GM12878 (cell line): Measurements from ENCODE around the gene UBAP1.

Source experiments
- CBX5 ChIP-seq: sonication (generic); IDR thresholded peaks from 2 replicates; pipeline ENCODE4 v1.6.1; 2016; ENCODE audit warnings: low read depth, moderate library complexity, mild to moderate bottlenecking, inconsistent platforms
- CHD1 ChIP-seq: IDR thresholded peaks from 2 replicates; pipeline ENCODE4 v1.6.1; 2012; ENCODE audit warnings: low read depth, low read length, improper control_type of control experiment
- CHD2 ChIP-seq: IDR thresholded peaks from 2 replicates; pipeline ENCODE4 v1.6.1; 2011; ENCODE audit warnings: low read depth, low read length, improper control_type of control experiment, borderline replicate concordance
- CREB1 ChIP-seq: IDR thresholded peaks from 2 replicates; pipeline ENCODE4 v1.6.1; 2012; ENCODE audit warnings: low read depth, mild to moderate bottlenecking, inconsistent platforms
- EED ChIP-seq: sonication (generic); IDR thresholded peaks from 2 replicates; pipeline ENCODE4 v1.6.1; 2016; ENCODE audit warnings: antibody characterized with exemption, low read depth
- EP300 ChIP-seq, 2 experiments: fragments of 150-350 bp in 1 of 2; IDR thresholded peaks; 2 replicates each; pipeline ENCODE4 v1.6.1; 2011 to 2012; ENCODE audit warnings: low read depth in 2 of 2, low read length in 2 of 2, borderline replicate concordance in 1 of 2, improper control_type of control experiment in 1 of 2, inconsistent platforms in 1 of 2; ENCODE audit not compliant: control insufficient read depth in 1 of 2
- JUND ChIP-seq: IDR thresholded peaks from 2 replicates; pipeline ENCODE4 v1.6.1; 2012; ENCODE audit warnings: low read depth, mild to moderate bottlenecking, low read length, improper control_type of control experiment, moderate library complexity
- RAD21 ChIP-seq: IDR thresholded peaks from 2 replicates; pipeline ENCODE4 v1.6.1; 2011; ENCODE audit warnings: mild to moderate bottlenecking, low read depth, low read length, moderate library complexity; ENCODE audit not compliant: insufficient read depth
- RFX5 ChIP-seq: IDR thresholded peaks from 2 replicates; pipeline ENCODE4 v1.6.1; 2011; ENCODE audit warnings: low read depth, low read length, improper control_type of control experiment
- SMAD1 ChIP-seq: fragments of 450-650 bp; IDR thresholded peaks from 2 replicates; pipeline ENCODE4 v1.6.1; 2018; ENCODE audit warnings: mild to moderate bottlenecking, low read depth; ENCODE audit not compliant: partially characterized antibody

DNA sequence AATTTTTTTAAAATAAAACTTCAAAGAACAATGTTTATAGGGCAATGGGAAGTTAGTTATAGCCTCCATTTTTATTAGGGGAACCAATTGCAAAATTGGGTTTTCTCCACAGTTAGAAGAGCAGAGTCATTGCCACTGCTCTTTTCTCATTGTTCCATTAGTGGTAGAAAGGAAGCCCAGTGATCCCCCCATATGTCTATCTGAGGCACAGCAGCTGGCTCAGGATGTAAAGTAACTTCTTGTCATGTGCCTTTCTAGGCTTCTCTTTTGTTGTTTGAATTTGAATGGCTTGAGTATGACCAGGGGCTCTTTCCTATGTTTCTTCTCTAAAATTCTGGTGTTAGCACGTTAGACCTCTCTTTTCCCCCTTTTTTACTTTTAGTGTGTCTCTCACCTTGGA is 61.2 kb downstream of the UBAP1 start:
- TF ChIP-seq EED (no peak), CHD1 (no peak), CBX5 (no peak), JUND (no peak), EP300 (IDR thresholded peaks at IDR 0.05; ENCODE audit: borderline replicate concordance in 1 of 2, control insufficient read depth in 1 of 2, low read depth in 2 of 2, low read length in 2 of 2) (no peak), CHD2 (no peak), RAD21 (no peak), RFX5 (no peak), CREB1 (no peak), SMAD1 (no peak)
